Activated T-helper 1 cell treated with anti-CD3 and anti-CD28 coated beads, Interleukin-12 subunit alpha, Interleukin-12 subunit beta, Interleukin-2, Interleukin-4 antibody, amounts not matched to agents 30 ng/mL and 10 ng/mL and 1 ng/mL, durations not matched to agents 14 hours and 24 hours and 36 hours (primary cell): Measurements from ENCODE around the gene PSMD11. TPM values are rescaled to one million over a fixed set of nuclear protein-coding genes. Genes with fewer than 3 reads are reported as not detected.

Experiments
- DNase-seq: peaks from one replicate; pipeline ENCODE4 v3.0.0; 2021; ENCODE audit warnings: low spot score
- H3K27ac Mint-ChIP-seq: one replicate; pipeline ENCODE4 v1.8.0; 2021; ENCODE audit warnings: mild to moderate bottlenecking, mixed read lengths
- H3K27me3 Mint-ChIP-seq: one replicate; pipeline ENCODE4 v1.8.0; 2022; ENCODE audit warnings: mild to moderate bottlenecking, moderate library complexity, mixed read lengths; ENCODE audit not compliant: insufficient read depth
- H3K36me3 Mint-ChIP-seq: one replicate; pipeline ENCODE4 v1.8.0; 2021; ENCODE audit warnings: low read depth, mixed read lengths
- H3K4me1 Mint-ChIP-seq: one replicate; pipeline ENCODE4 v1.8.0; 2021; ENCODE audit warnings: low read depth, mixed read lengths
- H3K4me3 Mint-ChIP-seq: one replicate; pipeline ENCODE4 v1.8.0; 2021; ENCODE audit warnings: mild to moderate bottlenecking, moderate library complexity, mixed read lengths
- H3K9me3 Mint-ChIP-seq: one replicate; pipeline ENCODE4 v1.8.0; 2021; ENCODE audit warnings: mixed read lengths
- intact Hi-C: fragments of 100-400 bp; cut with micrococcal nuclease; formaldehyde crosslinking; loops from one replicate; pipeline ENCODE4 v1.15.1; 2024
- total RNA-seq: library from RNA; stranded (reverse); gene quantifications from 2 replicates; pipeline ENCODE4 v1.2.3, GENCODE V29; 2022

PSMD11 gene
- total RNA-seq, 1 donor from 2014 or later = 190 TPM

- Mint-ChIP-seq H3K4me3 (no peak overlapping the region), H3K4me1 (peaks cover 19% of the 10 kb centered on the region), H3K27me3 (no peaks in the 10 kb centered on the region), H3K9me3 (no peaks in the 10 kb centered on the region), H3K27ac (no peak overlapping the region), H3K36me3 (peaks cover 3% of the 10 kb centered on the region)
- intact Hi-C loops = no loop called here
- DNase-seq = no peak
These were observed 50.5 kb downstream of the PSMD11 start for GRCh38 chr17:32494621-32495358.

GRCh38 chr17:32495359-32496231 lies 51.3 kb downstream of the PSMD11 start:
- Mint-ChIP-seq H3K4me3 (no peak overlapping the region), H3K27me3 (no peaks in the 10 kb centered on the region), H3K36me3 (no peaks in the 10 kb centered on the region), H3K27ac (no peak overlapping the region), H3K9me3 (no peaks in the 10 kb centered on the region), H3K4me1 (peaks cover 18% of the 10 kb centered on the region)
- intact Hi-C loops = no loop called here
- no peak for DNase-seq

DNA sequence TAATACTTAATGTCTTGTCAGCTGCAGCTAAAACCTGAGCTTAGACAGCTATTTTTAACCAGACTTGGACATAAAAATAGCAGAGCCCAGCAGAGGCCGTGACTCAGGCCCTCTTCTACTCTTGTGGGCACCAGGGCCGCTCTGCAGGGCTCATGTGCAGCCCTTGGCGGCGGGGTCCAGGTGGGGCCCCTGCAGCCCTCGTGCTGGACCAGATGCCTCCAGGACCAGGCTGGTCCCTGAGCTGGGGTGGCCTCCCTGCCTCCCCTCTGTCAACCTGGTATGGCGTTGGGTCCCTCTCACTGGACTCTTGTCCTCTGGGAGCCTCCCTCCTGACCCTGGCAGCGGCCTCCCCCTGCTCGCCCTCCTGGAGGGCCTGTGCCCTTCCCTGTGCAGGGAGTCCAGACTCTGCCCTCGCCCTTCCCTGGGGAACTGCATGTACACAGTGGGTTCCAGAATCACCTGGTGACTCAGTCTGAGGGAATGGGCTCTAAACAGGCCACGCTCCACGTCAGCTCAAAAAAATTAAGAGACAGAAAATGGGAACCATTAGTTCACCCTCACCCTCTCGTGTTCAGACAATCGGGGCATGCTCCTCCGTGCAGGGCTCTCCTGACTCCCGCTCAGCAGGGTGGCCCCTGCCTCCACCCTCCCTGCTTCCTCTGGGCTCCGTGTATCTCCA lies 52.2 kb downstream of the PSMD11 start:
- DNase-seq = no peak
- Mint-ChIP-seq H3K27ac (no peak overlapping the region), H3K4me1 (peaks cover 17% of the 10 kb centered on the region), H3K4me3 (no peak overlapping the region), H3K36me3 (no peaks in the 10 kb centered on the region), H3K9me3 (no peaks in the 10 kb centered on the region), H3K27me3 (no peaks in the 10 kb centered on the region)
- intact Hi-C loops = no loop called here

DNA sequence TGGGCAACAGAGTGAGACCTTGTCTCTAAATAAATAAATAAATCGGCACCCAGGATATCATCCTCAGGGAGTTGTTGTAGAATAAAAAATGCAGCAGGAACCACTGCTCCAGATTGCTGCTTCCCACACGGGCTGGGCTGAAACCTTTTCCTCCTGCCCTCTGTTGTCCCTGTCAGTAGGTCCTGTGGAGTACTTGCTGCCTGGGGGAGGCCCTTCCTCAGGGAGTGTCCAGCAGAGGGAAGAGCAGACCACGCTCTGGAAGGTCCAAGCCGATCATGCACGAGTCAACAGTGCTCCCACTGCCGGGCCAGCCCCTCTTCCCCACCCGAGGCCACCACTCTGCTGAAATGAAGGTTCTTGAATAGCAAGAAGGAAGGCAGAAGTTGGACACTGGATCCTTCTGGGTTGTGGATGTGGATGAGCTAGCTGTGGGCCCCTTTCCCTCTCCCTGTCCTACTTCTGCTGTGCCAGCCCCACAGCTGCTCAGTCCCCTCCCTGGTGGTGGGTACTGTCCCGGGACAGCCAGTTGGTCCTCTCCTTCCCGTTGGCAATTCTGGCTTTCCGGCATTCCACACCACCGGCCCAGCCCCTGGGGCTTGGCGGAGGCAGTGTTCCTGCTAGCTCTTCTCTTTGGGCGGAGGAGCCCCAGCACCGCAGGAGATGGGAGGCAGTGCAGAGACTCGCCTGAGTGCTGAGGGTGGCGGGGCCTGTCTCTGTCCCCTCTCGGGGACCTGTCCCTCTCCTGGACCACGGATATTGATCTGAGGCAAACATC lies 53.3 kb downstream of the PSMD11 start:
- peaks cover 17% of the 10 kb centered on the region for H3K4me1 Mint-ChIP-seq
- H3K27me3 Mint-ChIP-seq = no peaks in the 10 kb centered on the region
- no peak for DNase-seq
- H3K36me3 Mint-ChIP-seq = no peaks in the 10 kb centered on the region
- no peak overlapping the region for H3K27ac Mint-ChIP-seq
- no peaks in the 10 kb centered on the region for H3K9me3 Mint-ChIP-seq
- H3K4me3 Mint-ChIP-seq = no peak overlapping the region
- intact Hi-C loops = no loop called here

- Mint-ChIP-seq H3K36me3 (no peaks in the 10 kb centered on the region), H3K27me3 (no peaks in the 10 kb centered on the region), H3K9me3 (no peaks in the 10 kb centered on the region), H3K4me1 (peaks cover 18% of the 10 kb centered on the region), H3K27ac (no peak overlapping the region), H3K4me3 (no peak overlapping the region)
- intact Hi-C loops = no loop called here
- no peak for DNase-seq
These were observed 54.1 kb downstream of the PSMD11 start for GRCh38 chr17:32498391-32498790.

DNA sequence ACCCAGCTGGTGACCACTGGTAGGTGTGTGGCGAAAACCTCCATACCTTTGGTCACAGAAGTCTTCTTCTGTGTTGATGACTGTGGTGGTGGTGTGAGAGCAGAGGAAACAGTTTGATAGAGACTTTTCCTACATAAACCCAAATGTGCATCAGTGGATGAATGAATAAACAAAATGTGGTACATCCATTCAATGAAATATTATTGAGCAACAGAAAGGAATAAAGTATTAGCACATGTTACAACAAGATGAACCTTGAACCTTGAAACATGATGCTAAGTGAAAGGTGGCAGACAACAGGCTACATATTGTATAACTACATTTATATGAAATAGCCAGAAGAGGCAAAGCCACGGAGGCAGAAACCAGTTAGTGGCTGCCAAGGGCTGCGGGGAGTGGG lies 57.7 kb downstream of the PSMD11 start:
- intact Hi-C loops = loop anchor here (5.0 kb wide), 2 partner anchors 50 to 105 kb away; no protein-coding TSS in a partner anchor
- no peaks in the 10 kb centered on the region for H3K27me3 Mint-ChIP-seq
- no peak for DNase-seq
- H3K36me3 Mint-ChIP-seq = no peaks in the 10 kb centered on the region
- H3K27ac Mint-ChIP-seq = peak overlapping the region; percentile 62
- no peaks in the 10 kb centered on the region for H3K9me3 Mint-ChIP-seq
- H3K4me3 Mint-ChIP-seq = no peak overlapping the region
- H3K4me1 Mint-ChIP-seq = peaks cover 42% of the 10 kb centered on the region

- Mint-ChIP-seq H3K4me1 (peaks cover 42% of the 10 kb centered on the region), H3K4me3 (peak overlapping the region; percentile 63), H3K9me3 (no peaks in the 10 kb centered on the region), H3K27ac (peak overlapping the region; percentile 92), H3K27me3 (peaks cover 4% of the 10 kb centered on the region), H3K36me3 (no peaks in the 10 kb centered on the region)
- no peak for DNase-seq
- intact Hi-C loops = loop anchor here (1.0 to 5.0 kb wide), 4 partner anchors 15 to 105 kb away; no protein-coding TSS in a partner anchor
These were observed 58.4 kb downstream of the PSMD11 start for GRCh38 chr17:32502710-32503109.

DNA sequence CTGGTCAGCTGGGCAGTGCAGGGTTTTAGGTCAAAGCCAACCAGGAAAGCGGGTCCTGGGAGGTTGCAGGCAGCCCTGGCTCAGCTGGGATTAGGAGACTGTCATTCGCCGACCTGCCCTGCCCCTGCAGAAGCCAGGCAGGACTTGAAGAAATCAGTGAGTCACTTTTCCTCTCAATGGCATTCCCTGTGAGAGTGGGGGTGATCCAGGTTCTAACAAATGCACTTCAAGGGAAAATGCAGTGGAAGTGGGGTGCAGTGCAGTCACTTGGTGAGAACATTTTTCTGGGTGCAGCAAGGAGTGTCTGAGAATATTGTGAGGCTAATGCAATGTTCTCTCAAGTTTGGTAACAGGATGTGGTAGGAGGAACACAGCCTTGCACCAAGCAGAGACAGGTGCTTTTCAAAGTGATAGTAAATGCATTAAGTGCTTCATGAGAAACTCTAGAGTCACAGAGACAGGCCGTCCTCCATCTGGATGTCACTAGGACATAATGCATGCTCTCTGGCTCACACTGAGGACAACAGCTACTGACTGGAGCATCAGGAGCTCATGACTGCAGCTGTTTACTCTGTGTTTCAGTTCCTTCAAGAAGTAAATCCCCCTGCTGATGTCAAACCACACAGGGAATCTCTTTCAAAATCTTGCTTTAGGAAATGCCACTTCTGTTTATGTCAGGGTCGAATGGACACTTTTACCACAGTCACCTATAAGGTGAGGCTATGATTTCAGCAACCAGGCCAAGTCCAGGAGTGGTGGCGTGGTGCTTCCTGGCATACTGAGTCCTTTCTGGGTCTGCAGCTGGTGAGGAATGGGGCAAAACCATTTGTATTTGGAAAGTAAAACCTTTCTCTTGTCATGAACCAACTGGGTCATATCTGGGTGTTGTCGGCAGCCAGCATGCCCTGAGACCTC lies 59.2 kb downstream of the PSMD11 start:
- peak overlapping the region; percentile 92 for H3K27ac Mint-ChIP-seq
- peaks cover 42% of the 10 kb centered on the region for H3K4me1 Mint-ChIP-seq
- intact Hi-C loops = loop anchor here (1.0 to 5.0 kb wide), 4 partner anchors 16 to 104 kb away; no protein-coding TSS in a partner anchor
- H3K9me3 Mint-ChIP-seq = no peaks in the 10 kb centered on the region
- H3K4me3 Mint-ChIP-seq = peak overlapping the region; percentile 63
- peak; percentile 52 for DNase-seq
- peaks cover 4% of the 10 kb centered on the region for H3K27me3 Mint-ChIP-seq
- H3K36me3 Mint-ChIP-seq = no peaks in the 10 kb centered on the region

GRCh38 chr17:32504166-32504990 lies 60.1 kb downstream of the PSMD11 start:
- H3K27me3 Mint-ChIP-seq = peaks cover 4% of the 10 kb centered on the region
- peak overlapping the region; percentile 64 for H3K4me3 Mint-ChIP-seq
- H3K4me1 Mint-ChIP-seq = peaks cover 42% of the 10 kb centered on the region
- H3K36me3 Mint-ChIP-seq = no peaks in the 10 kb centered on the region
- H3K9me3 Mint-ChIP-seq = no peaks in the 10 kb centered on the region
- DNase-seq = no peak
- peak overlapping the region; percentile 92 for H3K27ac Mint-ChIP-seq
- intact Hi-C loops = loop anchor here (5.0 kb wide), 2 partner anchors 48 to 103 kb away; no protein-coding TSS in a partner anchor

- intact Hi-C loops = no loop called here
- Mint-ChIP-seq H3K9me3 (no peaks in the 10 kb centered on the region), H3K4me3 (no peak overlapping the region), H3K27ac (no peak overlapping the region), H3K27me3 (peaks cover 16% of the 10 kb centered on the region), H3K4me1 (peaks cover 25% of the 10 kb centered on the region), H3K36me3 (no peaks in the 10 kb centered on the region)
- no peak for DNase-seq
These were observed 64.6 kb downstream of the PSMD11 start for GRCh38 chr17:32508926-32509325.

DNA sequence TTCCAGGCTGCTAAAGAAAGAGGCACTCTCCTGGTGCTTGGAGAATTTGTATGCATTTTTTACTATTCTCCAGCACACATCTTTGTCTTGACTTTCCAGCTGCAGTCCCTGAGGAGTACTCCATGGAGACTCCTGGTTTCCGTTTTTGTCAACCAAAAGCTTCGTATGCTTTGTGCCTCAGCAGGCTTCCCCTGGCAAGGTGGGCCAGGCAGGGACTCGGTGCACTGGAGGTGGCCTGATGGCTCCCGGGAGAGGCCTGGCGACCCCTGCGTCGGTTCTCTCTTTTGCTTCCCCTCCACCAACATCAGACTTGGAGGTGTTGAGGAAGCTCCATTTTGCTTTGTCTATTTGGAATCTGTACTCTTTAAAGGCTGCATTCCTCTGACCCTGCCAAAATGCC lies 66.2 kb downstream of the PSMD11 start:
- peaks cover 18% of the 10 kb centered on the region for H3K27me3 Mint-ChIP-seq
- intact Hi-C loops = no loop called here
- DNase-seq = no peak
- H3K27ac Mint-ChIP-seq = no peak overlapping the region
- H3K9me3 Mint-ChIP-seq = no peaks in the 10 kb centered on the region
- H3K36me3 Mint-ChIP-seq = no peaks in the 10 kb centered on the region
- no peak overlapping the region for H3K4me3 Mint-ChIP-seq
- H3K4me1 Mint-ChIP-seq = peaks cover 12% of the 10 kb centered on the region
